A673 (cell line): ENCODE measurements around the gene MDM2. TPM values are rescaled to one million over a fixed set of nuclear protein-coding genes. Genes with fewer than 3 reads are reported as not detected.
A peak's percentile ranks its signal among the peaks of the same experiment; 100 is the strongest.

Experiments
- BruUV-seq: library from RNA; stranded (reverse); fragments of 400-500 nt; replicated peaks from 2 replicates; lab custom pipeline; 2021; lab: Mats Ljungman, UMichigan
- CTCF ChIA-PET: fragments of 300-600 bp; sonication (Branson Sonifier 250); formaldehyde crosslinking; loops from one replicate; lab custom pipeline; 2022; ENCODE audit warnings: antibody characterized with exemption; lab: Charles Lee
- POLR2A ChIA-PET: fragments of 300-600 bp; sonication (Branson Sonifier 250); formaldehyde crosslinking; loops from one replicate; lab custom pipeline; 2022; ENCODE audit warnings: antibody characterized with exemption; ENCODE audit not compliant: low non-redundant PET; lab: Charles Lee
- DNase-seq: peaks from one replicate; pipeline ENCODE4 v3.0.0-alpha.2; 2015; ENCODE audit warnings: low spot score
- H3K27ac ChIP-seq: fragments of 200-600 bp; sonication (generic); 2 replicates; pipeline ENCODE4 v1.5.1; 2016; ENCODE audit warnings: mixed run types, low read depth, mild to moderate bottlenecking, mixed read lengths, antibody characterized with exemption, low read length; ENCODE audit not compliant: poor library complexity, severe bottlenecking
- H3K27me3 ChIP-seq: fragments of 200-600 bp; sonication (generic); replicated peaks from 2 replicates; pipeline ENCODE4 v1.6.1; 2017; ENCODE audit warnings: mixed run types, low read depth, mild to moderate bottlenecking, mixed read lengths, antibody characterized with exemption, low read length; ENCODE audit not compliant: insufficient read depth, poor library complexity
- H3K36me3 ChIP-seq: fragments of 200-600 bp; sonication (generic); 2 replicates; pipeline ENCODE4 v1.6.1; 2016; ENCODE audit warnings: mixed run types, mild to moderate bottlenecking, mixed read lengths, antibody characterized with exemption, low read length; ENCODE audit not compliant: insufficient read depth, poor library complexity, severe bottlenecking
- H3K4me1 ChIP-seq: fragments of 200-600 bp; sonication (generic); 2 replicates; pipeline ENCODE4 v1.6.1; 2017; ENCODE audit warnings: mixed run types, mild to moderate bottlenecking, mixed read lengths, antibody characterized with exemption, low read length; ENCODE audit not compliant: insufficient read depth, poor library complexity, severe bottlenecking
- H3K4me3 ChIP-seq: fragments of 200-600 bp; sonication (generic); 2 replicates; pipeline ENCODE4 v1.5.1; 2016; ENCODE audit warnings: low read depth, mixed run types, mild to moderate bottlenecking, mixed read lengths, low read length; ENCODE audit not compliant: poor library complexity, severe bottlenecking
- H3K9me3 ChIP-seq: fragments of 200-600 bp; sonication (generic); 2 replicates; pipeline ENCODE4 v1.6.1; 2016; ENCODE audit warnings: mixed run types, low read depth, mild to moderate bottlenecking, mixed read lengths, antibody characterized with exemption, low read length; ENCODE audit not compliant: poor library complexity, severe bottlenecking
- EZH2 ChIP-seq: fragments of 200-600 bp; sonication (generic); IDR thresholded peaks from 2 replicates; pipeline ENCODE4 v1.6.1; 2017; ENCODE audit warnings: borderline replicate concordance, low read depth, mild to moderate bottlenecking, mixed read lengths, antibody characterized with exemption, low read length; ENCODE audit not compliant: poor library complexity, severe bottlenecking
- intact Hi-C: fragments of 100-400 bp; cut with micrococcal nuclease; formaldehyde crosslinking; loops from one replicate; pipeline ENCODE4 v1.10.0; 2022; ENCODE audit not compliant: unreplicated experiment
- total RNA-seq: library from RNA; stranded (reverse); gene quantifications from 2 replicates; pipeline ENCODE4 v1.2.3, GENCODE V29; 2021
- TF ChIP-seq, protein P1 (sequence below): fragments of 300-800, 200-600 bp; sonication (generic); conservative IDR thresholded peaks from 2 replicates; pipeline ENCODE4 v1.5.1; 2017; ENCODE audit warnings: low read depth, mild to moderate bottlenecking, antibody characterized with exemption, low read length, moderate library complexity, mixed read lengths

The MDM2 gene
- total RNA-seq, 1 experiment from 2014 or later = 149 TPM

DNA sequence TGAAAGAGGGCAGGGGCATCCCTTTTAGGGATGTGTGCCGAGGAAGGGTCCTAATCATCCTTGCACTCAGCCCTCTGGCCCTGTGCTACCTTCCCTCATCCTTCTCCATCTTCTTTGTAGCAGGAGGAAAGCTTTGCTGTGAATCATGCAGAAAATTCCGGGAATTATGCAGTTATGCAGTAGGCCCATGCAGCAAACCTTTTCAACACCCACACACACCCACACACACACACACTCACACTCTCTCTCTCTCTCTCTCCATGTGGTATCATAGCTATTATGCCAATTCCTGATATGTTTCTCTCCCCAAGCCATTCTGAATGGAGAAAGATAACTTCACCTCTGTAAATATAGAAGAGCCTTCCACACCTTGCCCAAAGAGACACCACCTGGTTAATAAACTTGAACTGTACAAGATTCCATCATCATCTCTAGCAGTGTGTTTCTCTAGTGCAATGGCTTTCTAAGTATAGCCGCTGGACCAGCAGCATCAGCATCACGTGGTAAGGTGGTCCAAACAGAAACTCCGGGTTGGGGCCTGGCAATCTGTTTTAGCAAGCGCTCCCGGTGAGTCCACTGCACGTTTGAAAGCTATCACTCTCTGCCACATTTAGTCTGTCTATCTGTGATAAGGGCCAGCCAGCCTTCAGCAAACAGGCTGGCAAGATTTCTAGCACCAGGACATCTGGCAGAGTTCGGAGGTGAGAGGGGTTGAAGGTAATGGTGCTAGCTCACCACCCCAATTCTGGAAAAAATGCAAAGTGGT lies 57.6 kb downstream of the MDM2 start:
- no peak overlapping the region for H3K4me3 ChIP-seq
- H3K36me3 ChIP-seq = no peaks in the 10 kb centered on the region
- BruUV-seq = no TSS peak
- CTCF ChIA-PET = no interaction called here
- POLR2A ChIA-PET = no interaction called here
- H3K4me1 ChIP-seq = no peaks in the 10 kb centered on the region
- H3K27ac ChIP-seq = no peak overlapping the region
- H3K27me3 ChIP-seq = no peaks in the 10 kb centered on the region
- DNase-seq = no peak
- no peaks in the 10 kb centered on the region for H3K9me3 ChIP-seq
- TF ChIP-seq, protein P1, sequence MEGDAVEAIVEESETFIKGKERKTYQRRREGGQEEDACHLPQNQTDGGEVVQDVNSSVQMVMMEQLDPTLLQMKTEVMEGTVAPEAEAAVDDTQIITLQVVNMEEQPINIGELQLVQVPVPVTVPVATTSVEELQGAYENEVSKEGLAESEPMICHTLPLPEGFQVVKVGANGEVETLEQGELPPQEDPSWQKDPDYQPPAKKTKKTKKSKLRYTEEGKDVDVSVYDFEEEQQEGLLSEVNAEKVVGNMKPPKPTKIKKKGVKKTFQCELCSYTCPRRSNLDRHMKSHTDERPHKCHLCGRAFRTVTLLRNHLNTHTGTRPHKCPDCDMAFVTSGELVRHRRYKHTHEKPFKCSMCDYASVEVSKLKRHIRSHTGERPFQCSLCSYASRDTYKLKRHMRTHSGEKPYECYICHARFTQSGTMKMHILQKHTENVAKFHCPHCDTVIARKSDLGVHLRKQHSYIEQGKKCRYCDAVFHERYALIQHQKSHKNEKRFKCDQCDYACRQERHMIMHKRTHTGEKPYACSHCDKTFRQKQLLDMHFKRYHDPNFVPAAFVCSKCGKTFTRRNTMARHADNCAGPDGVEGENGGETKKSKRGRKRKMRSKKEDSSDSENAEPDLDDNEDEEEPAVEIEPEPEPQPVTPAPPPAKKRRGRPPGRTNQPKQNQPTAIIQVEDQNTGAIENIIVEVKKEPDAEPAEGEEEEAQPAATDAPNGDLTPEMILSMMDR = no peak
- TF ChIP-seq EZH2 = no peak
- intact Hi-C loops = loop anchor here (2.0 to 5.0 kb wide), 2 partner anchors 205 to 287 kb away; no protein-coding TSS in a partner anchor

DNA sequence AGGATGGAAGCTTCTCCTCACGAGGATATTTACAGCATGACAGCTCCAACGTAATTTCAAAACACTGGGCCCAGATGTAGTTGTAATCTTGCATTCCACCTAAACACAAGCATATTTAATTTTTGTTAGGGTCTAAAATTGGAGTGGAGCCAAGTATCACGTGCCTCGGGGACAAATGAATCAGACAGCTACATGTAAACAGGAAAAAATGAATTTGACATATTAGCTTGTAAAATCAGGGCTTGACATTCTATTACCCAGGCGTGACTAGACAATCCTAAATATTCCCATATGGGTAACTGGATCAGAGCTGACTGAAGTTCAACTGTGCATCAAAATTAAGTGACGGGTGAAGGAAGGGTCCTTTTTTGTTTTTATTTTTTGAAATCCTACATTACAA lies 59.0 kb downstream of the MDM2 start:
- CTCF ChIA-PET = no interaction called here
- no TSS peak for BruUV-seq
- peak; percentile 7 for DNase-seq
- TF ChIP-seq, protein P1 = no peak
- TF ChIP-seq EZH2 = no peak
- no peaks in the 10 kb centered on the region for H3K27me3 ChIP-seq
- no peak overlapping the region for H3K27ac ChIP-seq
- no peak overlapping the region for H3K4me3 ChIP-seq
- intact Hi-C loops = loop anchor here (5.0 kb wide), 1 partner anchor 285 kb away; no protein-coding TSS in a partner anchor
- POLR2A ChIA-PET = no interaction called here
- no peaks in the 10 kb centered on the region for H3K4me1 ChIP-seq
- H3K9me3 ChIP-seq = no peaks in the 10 kb centered on the region
- H3K36me3 ChIP-seq = no peaks in the 10 kb centered on the region

DNA sequence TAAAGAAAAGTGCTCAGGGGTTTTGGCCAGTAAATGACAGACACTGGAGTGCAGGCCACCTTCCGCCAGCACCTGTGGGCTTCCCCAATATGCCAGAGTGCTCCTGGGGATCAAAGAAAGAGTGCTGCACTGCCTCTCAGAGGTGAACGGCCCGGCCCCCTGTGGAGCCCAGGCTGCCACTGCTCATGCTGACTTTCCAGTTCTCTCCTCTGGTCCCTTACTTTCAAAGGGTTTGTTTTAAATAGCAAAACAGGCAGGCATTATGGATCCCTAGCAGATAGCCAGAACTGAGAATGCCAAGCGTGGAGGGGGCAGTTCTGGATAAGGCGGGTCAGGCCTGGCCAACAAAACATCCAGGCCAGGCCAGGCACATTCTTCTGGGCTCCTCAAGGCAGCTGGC lies 59.6 kb downstream of the MDM2 start:
- Histone ChIP-seq H3K36me3 (no peaks in the 10 kb centered on the region), H3K9me3 (no peaks in the 10 kb centered on the region), H3K27ac (no peak overlapping the region), H3K4me3 (no peak overlapping the region), H3K4me1 (no peaks in the 10 kb centered on the region), H3K27me3 (no peaks in the 10 kb centered on the region)
- TF ChIP-seq, protein P1 = no peak
- no peak for TF ChIP-seq EZH2
- no peak for DNase-seq
- intact Hi-C loops = loop anchor here (5.0 kb wide), 1 partner anchor 285 kb away; no protein-coding TSS in a partner anchor
- CTCF ChIA-PET = no interaction called here
- POLR2A ChIA-PET = no interaction called here
- no TSS peak for BruUV-seq
